HG02763 (cell line): ENCODE measurements around the gene PTPN7.
"Not testable (repeated sequence)": the region's sequence is repeated elsewhere in the genome, so short reads cannot be mapped to it uniquely, and the experiment has no call there.

ENCODE experiments used
- ATAC-seq: cut with Tn5 transposase; IDR thresholded peaks from one replicate; pipeline ENCODE4 v1.9.1; 2021; ENCODE audit warnings: mild to moderate bottlenecking, moderate library complexity; ENCODE audit not compliant: unreplicated experiment

Gene PTPN7

GRCh38 chr1:202189918-202190715 is 29.7 kb upstream of the PTPN7 start:
- ATAC-seq: no peak

- no peak for ATAC-seq
Observed at GRCh38 chr1:202189001-202189790, 28.8 kb upstream of the PTPN7 start.

- ATAC-seq: no peak
Observed at GRCh38 chr1:202187697-202188407, 27.4 kb upstream of the PTPN7 start.

GRCh38 chr1:202187041-202187671 is 26.8 kb upstream of the PTPN7 start:
- no peak for ATAC-seq

- no peak for ATAC-seq
Observed at GRCh38 chr1:202186327-202186726, 25.9 kb upstream of the PTPN7 start.

GRCh38 chr1:202184750-202185460 is 24.5 kb upstream of the PTPN7 start:
- ATAC-seq: no peak

GRCh38 chr1:202182040-202182877 is 21.9 kb upstream of the PTPN7 start:
- no peak for ATAC-seq

GRCh38 chr1:202181586-202181985 is 21.2 kb upstream of the PTPN7 start:
- ATAC-seq: no peak

GRCh38 chr1:202180751-202181139 is 20.3 kb upstream of the PTPN7 start:
- not testable (repeated sequence) for ATAC-seq

- no peak for ATAC-seq
Observed at GRCh38 chr1:202179828-202180750, 19.7 kb upstream of the PTPN7 start.

- ATAC-seq: no peak
Observed at GRCh38 chr1:202176949-202177927, 16.8 kb upstream of the PTPN7 start.

GRCh38 chr1:202173993-202174392 is 13.6 kb upstream of the PTPN7 start:
- ATAC-seq: no peak

GRCh38 chr1:202172015-202172355 is 11.6 kb upstream of the PTPN7 start:
- no peak for ATAC-seq

- ATAC-seq: no peak
Observed at GRCh38 chr1:202171292-202172014, 11.1 kb upstream of the PTPN7 start.

- ATAC-seq: no peak
Observed at GRCh38 chr1:202170726-202171125, 10.3 kb upstream of the PTPN7 start.

- no peak for ATAC-seq
Observed at GRCh38 chr1:202168861-202169260, 8.5 kb upstream of the PTPN7 start.
